ENCODE data around the gene FBXW11.

The FBXW11 gene

GRCh38 chr5:171835066-171835465 lies 171.4 kb downstream of the FBXW11 start:
- Histone ChIP-seq H2AFZ (ENCODE audit: low read length) (no peak overlapping the region), H3F3A (ENCODE audit: low read depth) (no peaks in the 10 kb centered on the region), H3K9me3 (ENCODE audit: insufficient read depth, low read depth, low read length) (no peaks in the 10 kb centered on the region), H4K20me1 (ENCODE audit: insufficient read depth, low read length, poor library complexity, severe bottlenecking) (no peaks in the 10 kb centered on the region), H3K4me1 (ENCODE audit: insufficient read depth, low read length, poor library complexity, severe bottlenecking) (peaks cover 6% of the 10 kb centered on the region), H3K4me2 (ENCODE audit: low read depth, low read length, poor library complexity, severe bottlenecking) (no peak overlapping the region), H3K9me2 (replicated peaks; ENCODE audit: low read depth, low read length) (no peaks in the 10 kb centered on the region), H3K27me3 (ENCODE audit: insufficient read depth, low read length, poor library complexity, severe bottlenecking) (no peaks in the 10 kb centered on the region), H3K36me3 (ENCODE audit: insufficient read depth, low read length) (no peaks in the 10 kb centered on the region), H3K4me3 (ENCODE audit: low read length, poor library complexity, severe bottlenecking) (no peak overlapping the region), H3K9ac (ENCODE audit: low read depth, low read length, poor library complexity, severe bottlenecking) (no peak overlapping the region), H3K79me2 (ENCODE audit: insufficient read depth, low read length) (no peaks in the 10 kb centered on the region)
- TF ChIP-seq, protein P1, sequence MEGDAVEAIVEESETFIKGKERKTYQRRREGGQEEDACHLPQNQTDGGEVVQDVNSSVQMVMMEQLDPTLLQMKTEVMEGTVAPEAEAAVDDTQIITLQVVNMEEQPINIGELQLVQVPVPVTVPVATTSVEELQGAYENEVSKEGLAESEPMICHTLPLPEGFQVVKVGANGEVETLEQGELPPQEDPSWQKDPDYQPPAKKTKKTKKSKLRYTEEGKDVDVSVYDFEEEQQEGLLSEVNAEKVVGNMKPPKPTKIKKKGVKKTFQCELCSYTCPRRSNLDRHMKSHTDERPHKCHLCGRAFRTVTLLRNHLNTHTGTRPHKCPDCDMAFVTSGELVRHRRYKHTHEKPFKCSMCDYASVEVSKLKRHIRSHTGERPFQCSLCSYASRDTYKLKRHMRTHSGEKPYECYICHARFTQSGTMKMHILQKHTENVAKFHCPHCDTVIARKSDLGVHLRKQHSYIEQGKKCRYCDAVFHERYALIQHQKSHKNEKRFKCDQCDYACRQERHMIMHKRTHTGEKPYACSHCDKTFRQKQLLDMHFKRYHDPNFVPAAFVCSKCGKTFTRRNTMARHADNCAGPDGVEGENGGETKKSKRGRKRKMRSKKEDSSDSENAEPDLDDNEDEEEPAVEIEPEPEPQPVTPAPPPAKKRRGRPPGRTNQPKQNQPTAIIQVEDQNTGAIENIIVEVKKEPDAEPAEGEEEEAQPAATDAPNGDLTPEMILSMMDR (conservative IDR thresholded peaks at IDR 0.05; ENCODE audit: low read length) = no peak
- TF ChIP-seq EZH2phosphoT487 (IDR thresholded peaks at IDR 0.05; ENCODE audit: borderline replicate concordance) = no peak

DNA sequence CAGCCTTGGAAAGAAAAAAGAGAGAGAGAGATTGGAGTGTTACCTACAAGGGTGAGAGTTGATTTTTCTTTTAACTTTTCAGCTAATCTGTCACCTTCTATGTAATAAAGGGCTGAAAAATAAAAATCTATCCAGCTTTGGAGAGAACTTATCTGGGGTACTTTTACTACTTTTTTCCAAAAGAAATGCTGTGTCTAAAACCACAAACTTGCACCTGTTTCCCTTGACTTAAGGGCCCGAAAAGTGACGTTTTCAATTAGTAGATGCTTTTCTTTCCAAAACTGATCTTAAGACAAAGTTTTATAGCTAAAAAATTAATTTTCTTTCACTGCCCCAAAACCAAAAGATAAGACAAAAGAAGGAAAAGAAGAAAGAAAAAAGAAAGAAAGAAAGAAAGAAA lies 172.0 kb downstream of the FBXW11 start:
- Histone ChIP-seq H3F3A (ENCODE audit: low read depth) (no peaks in the 10 kb centered on the region), H2AFZ (ENCODE audit: low read length) (no peak overlapping the region), H4K20me1 (ENCODE audit: insufficient read depth, low read length, poor library complexity, severe bottlenecking) (no peaks in the 10 kb centered on the region), H3K9ac (ENCODE audit: low read depth, low read length, poor library complexity, severe bottlenecking) (no peak overlapping the region), H3K9me2 (replicated peaks; ENCODE audit: low read depth, low read length) (no peaks in the 10 kb centered on the region), H3K4me1 (ENCODE audit: insufficient read depth, low read length, poor library complexity, severe bottlenecking) (peaks cover 9% of the 10 kb centered on the region), H3K27me3 (ENCODE audit: insufficient read depth, low read length, poor library complexity, severe bottlenecking) (no peaks in the 10 kb centered on the region), H3K9me3 (ENCODE audit: insufficient read depth, low read depth, low read length) (no peaks in the 10 kb centered on the region), H3K36me3 (ENCODE audit: insufficient read depth, low read length) (no peaks in the 10 kb centered on the region), H3K79me2 (ENCODE audit: insufficient read depth, low read length) (no peaks in the 10 kb centered on the region), H3K4me3 (ENCODE audit: low read length, poor library complexity, severe bottlenecking) (no peak overlapping the region), H3K4me2 (ENCODE audit: low read depth, low read length, poor library complexity, severe bottlenecking) (no peak overlapping the region)
- TF ChIP-seq, protein P1 (conservative IDR thresholded peaks at IDR 0.05; ENCODE audit: low read length) = no peak
- no peak for TF ChIP-seq EZH2phosphoT487 (IDR thresholded peaks at IDR 0.05; ENCODE audit: borderline replicate concordance)

DNA sequence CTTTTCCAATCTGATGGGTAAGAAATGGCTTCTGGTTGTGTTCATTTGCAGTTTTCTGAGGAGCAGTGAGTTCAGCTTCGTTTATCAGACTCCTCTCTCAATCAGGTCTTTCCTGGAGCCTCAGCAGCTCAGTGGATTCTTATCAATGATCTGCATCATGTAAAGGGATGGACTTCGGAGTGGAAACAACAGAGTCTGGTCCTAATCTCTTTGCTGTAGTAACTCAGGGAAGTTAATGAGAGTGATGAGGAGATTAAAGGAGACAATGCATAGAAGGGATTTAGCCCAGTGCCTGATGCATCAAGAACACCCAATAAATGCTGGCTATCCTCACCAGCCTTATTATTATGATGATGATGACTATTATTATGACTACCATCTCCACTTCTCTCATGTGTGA lies 173.7 kb downstream of the FBXW11 start:
- H3K4me1 ChIP-seq (ENCODE audit: insufficient read depth, low read length, poor library complexity, severe bottlenecking) = peaks cover 9% of the 10 kb centered on the region
- H3K27me3 ChIP-seq (ENCODE audit: insufficient read depth, low read length, poor library complexity, severe bottlenecking) = no peaks in the 10 kb centered on the region
- no peaks in the 10 kb centered on the region for H3K79me2 ChIP-seq (ENCODE audit: insufficient read depth, low read length)
- H3K4me3 ChIP-seq (ENCODE audit: low read length, poor library complexity, severe bottlenecking) = no peak overlapping the region
- H3K9me2 ChIP-seq (replicated peaks; ENCODE audit: low read depth, low read length) = no peaks in the 10 kb centered on the region
- no peaks in the 10 kb centered on the region for H3K9me3 ChIP-seq (ENCODE audit: insufficient read depth, low read depth, low read length)
- H3K36me3 ChIP-seq (ENCODE audit: insufficient read depth, low read length) = no peaks in the 10 kb centered on the region
- H3K9ac ChIP-seq (ENCODE audit: low read depth, low read length, poor library complexity, severe bottlenecking) = no peak overlapping the region
- no peaks in the 10 kb centered on the region for H3F3A ChIP-seq (ENCODE audit: low read depth)
- no peaks in the 10 kb centered on the region for H4K20me1 ChIP-seq (ENCODE audit: insufficient read depth, low read length, poor library complexity, severe bottlenecking)
- H2AFZ ChIP-seq (ENCODE audit: low read length) = no peak overlapping the region
- no peak overlapping the region for H3K4me2 ChIP-seq (ENCODE audit: low read depth, low read length, poor library complexity, severe bottlenecking)
- TF ChIP-seq, protein P1 (conservative IDR thresholded peaks at IDR 0.05; ENCODE audit: low read length) = no peak
- no peak for TF ChIP-seq EZH2phosphoT487 (IDR thresholded peaks at IDR 0.05; ENCODE audit: borderline replicate concordance)

Measured in Loucy (cell line).